Suprapubic skin (tissue), 3 donors: Measurements from ENCODE around the gene DGKB.

ENCODE experiments used
- CTCF ChIP-seq, 2 donors: fragments of 200-600 bp in 1 of 2; fragments of 450-650 bp in 1 of 2; sonication (generic) in 1 of 2; IDR thresholded peaks; one replicate each; pipeline ENCODE4 v1.5.1; 2016 to 2019; ENCODE audit warnings: antibody characterized with exemption in 2 of 2, mild to moderate bottlenecking in 1 of 2, moderate library complexity in 1 of 2
- EP300 ChIP-seq: sonication (generic); formaldehyde crosslinking; IDR thresholded peaks from one replicate; pipeline ENCODE4 v1.6.1; 2017; ENCODE audit warnings: antibody characterized with exemption
- POLR2A ChIP-seq, 2 donors: fragments of 450-650 bp; IDR thresholded peaks; one replicate each; pipeline ENCODE4 v1.6.1; 2017; ENCODE audit warnings: antibody characterized with exemption in 2 of 2, mild to moderate bottlenecking in 2 of 2, moderate library complexity in 2 of 2

GRCh38 chr7:14233076-14233867 is 669.3 kb downstream of the DGKB start:
- TF ChIP-seq CTCF (IDR thresholded peaks at IDR 0.05) (no peak), POLR2A (IDR thresholded peaks at IDR 0.05) (no peak), EP300 (no peak)
